Sigmoid colon (tissue), 7 donors: ENCODE results near the gene CTNNAL1. TPM values are rescaled to one million over a fixed set of nuclear protein-coding genes. Genes with fewer than 3 reads are reported as not detected.

Experiments used
- DNase-seq: peaks from one replicate; pipeline ENCODE4 v3.0.0-alpha.2; 2019
- H3K27ac ChIP-seq, 4 donors: fragments of 200-600 bp; sonication (generic); one replicate each; pipeline ENCODE4 v1.5.1; 2016 to 2019; ENCODE audit warnings: mild to moderate bottlenecking in 1 of 4
- H3K27me3 ChIP-seq, 3 donors: fragments of 200-600 bp; sonication (generic); one replicate each; pipeline ENCODE4 v1.5.1; 2019; ENCODE audit warnings: mild to moderate bottlenecking in 1 of 3
- H3K36me3 ChIP-seq, 4 donors: fragments of 200-600 bp; sonication (generic); one replicate each; pipeline ENCODE4 v1.5.1; 2016 to 2019
- H3K4me1 ChIP-seq, 4 donors: fragments of 200-600 bp; sonication (generic); one replicate each; pipeline ENCODE4 v1.5.1; 2017 to 2019
- H3K4me3 ChIP-seq, 4 donors: fragments of 200-600 bp; sonication (generic); one replicate each; pipeline ENCODE4 v1.5.1; 2017 to 2019; ENCODE audit warnings: mild to moderate bottlenecking in 2 of 4, moderate library complexity in 1 of 4
- H3K9me3 ChIP-seq, 4 donors: fragments of 200-600 bp in 3 of 4; sonication (generic) in 3 of 4; one replicate each; pipeline versions ENCODE4 v1.5.1 to v1.6.1; 2013 to 2019
- CTCF ChIP-seq, 4 experiments: fragments of 450-650 bp in 3 of 4; fragments of 200-600 bp in 1 of 4; IDR thresholded peaks; one replicate each; pipeline ENCODE4 v1.5.1; 2016 to 2019; ENCODE audit warnings: antibody characterized with exemption in 4 of 4, mild to moderate bottlenecking in 3 of 4, moderate library complexity in 2 of 4
- EP300 ChIP-seq, 4 donors: sonication (generic); formaldehyde crosslinking; IDR thresholded peaks; one replicate each; pipeline ENCODE4 v1.6.1; 2017; ENCODE audit warnings: antibody characterized with exemption in 4 of 4
- POLR2A ChIP-seq, 2 donors: fragments of 450-650 bp; IDR thresholded peaks; one replicate each; pipeline ENCODE4 v1.6.1; 2016; ENCODE audit warnings: antibody characterized with exemption in 2 of 2, mild to moderate bottlenecking in 2 of 2, moderate library complexity in 2 of 2
- POLR2AphosphoS5 ChIP-seq, 4 donors: sonication (generic); formaldehyde crosslinking; IDR thresholded peaks; one replicate each; pipeline ENCODE4 v1.6.1; 2017; ENCODE audit warnings: antibody characterized with exemption in 4 of 4
- WGBS, 2 donors: extraction: QIAGEN DNeasy Blood & Tissue Kit; methylation state at CpG; one replicate each; pipeline ENCODE4 v1.1.7; 2013; 5-methylcytosine and 5-hydroxymethylcytosine counted together
- intact Hi-C: fragments of 100-400 bp; cut with DNase I; formaldehyde crosslinking; loops from one replicate; pipeline ENCODE4 v1.15.1; 2023
- polyA plus RNA-seq, 3 donors: library from polyadenylated mRNA; stranded (reverse); fragments of 200-250 nt; gene quantifications; one replicate each; pipeline ENCODE4 v1.2.3, GENCODE V29; 2013
- total RNA-seq, 4 donors: library from RNA; depleted of rRNA; stranded (reverse); fragments of >200 nt; gene quantifications; one replicate each; pipeline ENCODE4 v1.1.0, GENCODE V29; 2016
- donor health status: healthy with polysubstance abuse.
- donor health status: Bipolar disorder and iron deficiency.
- donor health status: healthy.

Gene CTNNAL1
- total and polyA plus RNA-seq, 7 donors: 18.7 to 56.8 (median 36.4) TPM

- no peak for DNase-seq
- no peak for TF ChIP-seq POLR2AphosphoS5 (IDR thresholded peaks at IDR 0.05)
- TF ChIP-seq EP300 (IDR thresholded peaks at IDR 0.05): no peak
- no peak for TF ChIP-seq CTCF (IDR thresholded peaks at IDR 0.05)
- no peak for TF ChIP-seq POLR2A (IDR thresholded peaks at IDR 0.05)
- intact Hi-C loops: no loop called here
- Histone ChIP-seq H3K27me3 (no peaks in the 10 kb centered on the region), H3K9me3 (no peaks in the 10 kb centered on the region), H3K36me3 (no peaks in the 10 kb centered on the region), H3K4me3 (no peak overlapping the region), H3K27ac (no peak overlapping the region), H3K4me1 (no peaks in the 10 kb centered on the region)
- WGBS, 2 donors: 69 to 89% methylated on average over 1 of the region's 1 CpG
Observed at GRCh38 chr9:109001275-109001676, 12.0 kb downstream of the CTNNAL1 start.

- TF ChIP-seq CTCF (IDR thresholded peaks at IDR 0.05) (no peak), POLR2A (IDR thresholded peaks at IDR 0.05) (no peak), POLR2AphosphoS5 (IDR thresholded peaks at IDR 0.05) (no peak), EP300 (IDR thresholded peaks at IDR 0.05) (no peak)
- Histone ChIP-seq H3K4me1 (peaks cover 0 to 6% (median 3%) of the 10 kb centered on the region in 4 donors), H3K9me3 (no peaks in the 10 kb centered on the region), H3K27me3 (no peaks in the 10 kb centered on the region), H3K4me3 (no peak overlapping the region), H3K36me3 (no peaks in the 10 kb centered on the region), H3K27ac (no peak overlapping the region)
- no peak for DNase-seq
- intact Hi-C loops: no loop called here
- WGBS, 2 donors: 34 to 67% methylated on average over 1 of the region's 1 CpG
Observed at GRCh38 chr9:108997112-108997511, 16.2 kb downstream of the CTNNAL1 start.

- H3K27me3 ChIP-seq: no peaks in the 10 kb centered on the region
- peak overlapping the region in 1 of 4 donors; percentile 30 for H3K27ac ChIP-seq
- DNase-seq: no peak
- intact Hi-C loops: no loop called here
- TF ChIP-seq POLR2A (IDR thresholded peaks at IDR 0.05): no peak
- no peak for TF ChIP-seq POLR2AphosphoS5 (IDR thresholded peaks at IDR 0.05)
- no peak for TF ChIP-seq CTCF (IDR thresholded peaks at IDR 0.05)
- no peak for TF ChIP-seq EP300 (IDR thresholded peaks at IDR 0.05)
- 41 to 48% methylated on average over 1 of the region's 1 CpG for WGBS, 2 donors
- H3K36me3 ChIP-seq: no peaks in the 10 kb centered on the region
- H3K4me3 ChIP-seq: no peak overlapping the region
- H3K4me1 ChIP-seq: peaks cover 0 to 6% (median 3%) of the 10 kb centered on the region in 4 donors
- no peaks in the 10 kb centered on the region for H3K9me3 ChIP-seq
Observed at GRCh38 chr9:108996643-108997042, 16.7 kb downstream of the CTNNAL1 start.

- intact Hi-C loops: no loop called here
- Histone ChIP-seq H3K4me3 (no peak overlapping the region), H3K4me1 (peaks cover 0 to 6% (median 3%) of the 10 kb centered on the region in 4 donors), H3K27me3 (no peaks in the 10 kb centered on the region), H3K27ac (peak overlapping the region in 1 of 4 donors; percentile 54), H3K9me3 (no peaks in the 10 kb centered on the region), H3K36me3 (peaks cover 0 to 11% (median 3%) of the 10 kb centered on the region in 4 donors)
- 58 to 64% methylated on average over 2 of the region's 2 CpGs for WGBS, 2 donors
- no peak for TF ChIP-seq EP300 (IDR thresholded peaks at IDR 0.05)
- no peak for TF ChIP-seq CTCF (IDR thresholded peaks at IDR 0.05)
- TF ChIP-seq POLR2A (IDR thresholded peaks at IDR 0.05): no peak
- TF ChIP-seq POLR2AphosphoS5 (IDR thresholded peaks at IDR 0.05): no peak
- DNase-seq: no peak
Observed at GRCh38 chr9:108994695-108995094, 18.6 kb downstream of the CTNNAL1 start.

GRCh38 chr9:108991479-108991878 is 21.8 kb downstream of the CTNNAL1 start:
- intact Hi-C loops: no loop called here
- H3K4me3 ChIP-seq: no peak overlapping the region
- no peak overlapping the region for H3K27ac ChIP-seq
- TF ChIP-seq EP300 (IDR thresholded peaks at IDR 0.05) (no peak), CTCF (IDR thresholded peaks at IDR 0.05) (no peak), POLR2A (IDR thresholded peaks at IDR 0.05) (no peak), POLR2AphosphoS5 (IDR thresholded peaks at IDR 0.05) (no peak)
- H3K9me3 ChIP-seq: no peaks in the 10 kb centered on the region
- peaks cover 0 to 23% (median 3%) of the 10 kb centered on the region in 4 donors for H3K36me3 ChIP-seq
- H3K27me3 ChIP-seq: no peaks in the 10 kb centered on the region
- peaks cover 0 to 6% (median 3%) of the 10 kb centered on the region in 4 donors for H3K4me1 ChIP-seq
- 81 to 87% methylated on average over 5 of the region's 5 CpGs for WGBS, 2 donors
- no peak for DNase-seq
